Muscle layer of duodenum (tissue), 2 donors: ENCODE data around the gene DNAJC17.
A peak's percentile ranks its signal among the peaks of the same experiment; 100 is the strongest.

ENCODE experiments used
- H3K27ac ChIP-seq: one replicate; pipeline ENCODE4 v1.7.0; 2013; ENCODE audit warnings: mild to moderate bottlenecking, low read length
- H3K27me3 ChIP-seq: one replicate; pipeline ENCODE4 v1.7.0; 2013; ENCODE audit warnings: low read depth, mild to moderate bottlenecking, control low read depth, low read length
- H3K36me3 ChIP-seq, 2 donors: one replicate each; pipeline ENCODE4 v1.7.0; 2013; ENCODE audit warnings: low read length in 2 of 2, control low read depth in 1 of 2, mild to moderate bottlenecking in 1 of 2; ENCODE audit not compliant: insufficient read depth in 2 of 2, control insufficient read depth in 1 of 2
- H3K4me1 ChIP-seq, 2 donors: one replicate each; pipeline ENCODE4 v1.7.0; 2013; ENCODE audit warnings: low read length in 2 of 2, mild to moderate bottlenecking in 2 of 2, control low read depth in 1 of 2, moderate library complexity in 1 of 2; ENCODE audit not compliant: insufficient read depth in 2 of 2, control insufficient read depth in 1 of 2
- H3K4me3 ChIP-seq, 2 donors: one replicate each; pipeline ENCODE4 v1.7.0; 2013; ENCODE audit warnings: low read length in 2 of 2, low read depth in 1 of 2, mild to moderate bottlenecking in 1 of 2
- H3K9me3 ChIP-seq, 2 donors: one replicate each; pipeline ENCODE4 v1.7.0; 2013; ENCODE audit warnings: low read length in 2 of 2, control low read depth in 1 of 2, mild to moderate bottlenecking in 1 of 2; ENCODE audit not compliant: control insufficient read depth in 1 of 2
- donor health status: healthy.

Gene DNAJC17

GRCh38 chr15:40787344-40787841, 19.9 kb downstream of the DNAJC17 start:
- no peaks in the 10 kb centered on the region for H3K27me3 ChIP-seq
- H3K4me1 ChIP-seq, result peaks cover 6 to 10% of the 10 kb centered on the region in 2 donors
- H3K9me3 ChIP-seq, result no peaks in the 10 kb centered on the region
- no peak overlapping the region for H3K4me3 ChIP-seq
- H3K27ac ChIP-seq, result peak overlapping the region; percentile 43
- H3K36me3 ChIP-seq, result peaks cover 0 to 4% of the 10 kb centered on the region in 2 donors

GRCh38 chr15:40785814-40786213, 21.5 kb downstream of the DNAJC17 start:
- Histone ChIP-seq H3K4me3 (no peak overlapping the region), H3K4me1 (peaks cover 6 to 10% of the 10 kb centered on the region in 2 donors)

GRCh38 chr15:40785164-40785563, 22.1 kb downstream of the DNAJC17 start:
- H3K27ac ChIP-seq, result no peak overlapping the region

More at GRCh38 chr15:40785814-40786213, 21.5 kb downstream of the DNAJC17 start:
- Histone ChIP-seq H3K27me3 (no peaks in the 10 kb centered on the region), H3K9me3 (no peaks in the 10 kb centered on the region), H3K27ac (no peak overlapping the region), H3K36me3 (peaks cover 0 to 3% of the 10 kb centered on the region in 2 donors)

GRCh38 chr15:40782609-40783227, 24.6 kb downstream of the DNAJC17 start:
- no peaks in the 10 kb centered on the region for H3K27me3 ChIP-seq
- no peak overlapping the region for H3K27ac ChIP-seq
- H3K9me3 ChIP-seq, result no peaks in the 10 kb centered on the region
- peaks cover 5 to 6% of the 10 kb centered on the region in 2 donors for H3K4me1 ChIP-seq
- no peak overlapping the region for H3K4me3 ChIP-seq
- peaks cover 13 to 16% of the 10 kb centered on the region in 2 donors for H3K36me3 ChIP-seq

More at GRCh38 chr15:40785164-40785563, 22.1 kb downstream of the DNAJC17 start:
- no peaks in the 10 kb centered on the region for H3K27me3 ChIP-seq
- no peaks in the 10 kb centered on the region for H3K36me3 ChIP-seq
- no peak overlapping the region for H3K4me3 ChIP-seq
- no peaks in the 10 kb centered on the region for H3K9me3 ChIP-seq
- peaks cover 6 to 10% of the 10 kb centered on the region in 2 donors for H3K4me1 ChIP-seq

GRCh38 chr15:40776537-40777141, 30.6 kb downstream of the DNAJC17 start:
- Histone ChIP-seq H3K36me3 (peaks cover 52 to 73% of the 10 kb centered on the region in 2 donors), H3K4me3 (no peak overlapping the region), H3K27me3 (no peaks in the 10 kb centered on the region), H3K4me1 (no peaks in the 10 kb centered on the region), H3K9me3 (no peaks in the 10 kb centered on the region), H3K27ac (no peak overlapping the region)

- Histone ChIP-seq H3K4me3 (no peak overlapping the region), H3K27me3 (no peaks in the 10 kb centered on the region), H3K4me1 (no peaks in the 10 kb centered on the region), H3K9me3 (no peaks in the 10 kb centered on the region), H3K27ac (no peak overlapping the region), H3K36me3 (peaks cover 52 to 79% of the 10 kb centered on the region in 2 donors)
Observed at GRCh38 chr15:40775740-40776536, 31.3 kb downstream of the DNAJC17 start.

GRCh38 chr15:40775007-40775406, 32.3 kb downstream of the DNAJC17 start:
- Histone ChIP-seq H3K9me3 (no peaks in the 10 kb centered on the region), H3K36me3 (peaks cover 52 to 83% of the 10 kb centered on the region in 2 donors), H3K27ac (no peak overlapping the region), H3K4me3 (no peak overlapping the region), H3K27me3 (no peaks in the 10 kb centered on the region), H3K4me1 (no peaks in the 10 kb centered on the region)

GRCh38 chr15:40773902-40774301, 33.4 kb downstream of the DNAJC17 start:
- Histone ChIP-seq H3K27ac (no peak overlapping the region), H3K27me3 (no peaks in the 10 kb centered on the region), H3K36me3 (peaks cover 41 to 74% of the 10 kb centered on the region in 2 donors), H3K9me3 (no peaks in the 10 kb centered on the region), H3K4me1 (no peaks in the 10 kb centered on the region), H3K4me3 (no peak overlapping the region)

GRCh38 chr15:40773496-40773895, 33.8 kb downstream of the DNAJC17 start:
- peaks cover 41 to 73% of the 10 kb centered on the region in 2 donors for H3K36me3 ChIP-seq
- H3K27ac ChIP-seq, result no peak overlapping the region
- H3K9me3 ChIP-seq, result no peaks in the 10 kb centered on the region
- no peak overlapping the region for H3K4me3 ChIP-seq
- no peaks in the 10 kb centered on the region for H3K4me1 ChIP-seq
- no peaks in the 10 kb centered on the region for H3K27me3 ChIP-seq

GRCh38 chr15:40772014-40772413, 35.3 kb downstream of the DNAJC17 start:
- no peak overlapping the region for H3K27ac ChIP-seq
- peaks cover 37 to 79% of the 10 kb centered on the region in 2 donors for H3K36me3 ChIP-seq
- no peaks in the 10 kb centered on the region for H3K9me3 ChIP-seq
- no peak overlapping the region for H3K4me3 ChIP-seq
- no peaks in the 10 kb centered on the region for H3K4me1 ChIP-seq
- H3K27me3 ChIP-seq, result no peaks in the 10 kb centered on the region

- Histone ChIP-seq H3K9me3 (no peaks in the 10 kb centered on the region), H3K4me1 (no peaks in the 10 kb centered on the region), H3K27ac (no peak overlapping the region), H3K4me3 (no peak overlapping the region), H3K27me3 (no peaks in the 10 kb centered on the region), H3K36me3 (peaks cover 30 to 72% of the 10 kb centered on the region in 2 donors)
Observed at GRCh38 chr15:40771242-40771641, 36.0 kb downstream of the DNAJC17 start.
